ENCODE measurements around the gene FIBCD1. TPM values are rescaled to one million over a fixed set of nuclear protein-coding genes. Genes with fewer than 3 reads are reported as not detected.

Gene FIBCD1
- total RNA-seq, 1 donor: 0.27 TPM

GRCh38 chr9:130985606-130986162 lies 46.6 kb upstream of the FIBCD1 start:
- DNase-seq (ENCODE audit: low read depth): no peak
- no peak for TF ChIP-seq CTCF (IDR thresholded peaks at IDR 0.05; ENCODE audit: insufficient read depth, low read length)
- no peak overlapping the region for H3K4me3 ChIP-seq (ENCODE audit: low read depth, low read length)

DNA sequence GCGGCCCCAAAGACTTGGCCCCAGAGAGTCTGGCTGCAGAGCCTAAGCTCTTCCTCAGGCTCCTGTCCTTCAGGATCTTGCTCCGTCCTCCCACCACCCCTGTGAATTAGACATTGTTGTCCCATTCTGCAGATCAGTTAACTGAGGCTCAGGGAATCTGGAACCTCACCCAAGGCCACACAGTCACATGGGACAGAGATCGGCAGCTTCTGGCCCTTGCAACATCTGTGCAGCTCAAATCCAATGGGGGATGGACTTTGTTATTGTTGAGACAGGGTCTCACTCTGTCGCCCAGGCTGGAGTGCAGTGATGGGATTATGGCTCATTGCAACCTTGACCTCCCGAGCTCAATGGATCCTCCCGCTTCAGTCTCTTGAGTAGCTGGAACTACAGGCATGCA lies 46.0 kb upstream of the FIBCD1 start:
- TF ChIP-seq CTCF (IDR thresholded peaks at IDR 0.05; ENCODE audit: insufficient read depth, low read length): no peak
- no peak for DNase-seq (ENCODE audit: low read depth)
- H3K4me3 ChIP-seq (ENCODE audit: low read depth, low read length): no peak overlapping the region

- no peak for DNase-seq (ENCODE audit: low read depth)
- H3K4me3 ChIP-seq (ENCODE audit: low read depth, low read length): no peak overlapping the region
- TF ChIP-seq CTCF (IDR thresholded peaks at IDR 0.05; ENCODE audit: insufficient read depth, low read length): no peak
Measured at GRCh38 chr9:130984521-130984920, 45.5 kb upstream of the FIBCD1 start.

DNA sequence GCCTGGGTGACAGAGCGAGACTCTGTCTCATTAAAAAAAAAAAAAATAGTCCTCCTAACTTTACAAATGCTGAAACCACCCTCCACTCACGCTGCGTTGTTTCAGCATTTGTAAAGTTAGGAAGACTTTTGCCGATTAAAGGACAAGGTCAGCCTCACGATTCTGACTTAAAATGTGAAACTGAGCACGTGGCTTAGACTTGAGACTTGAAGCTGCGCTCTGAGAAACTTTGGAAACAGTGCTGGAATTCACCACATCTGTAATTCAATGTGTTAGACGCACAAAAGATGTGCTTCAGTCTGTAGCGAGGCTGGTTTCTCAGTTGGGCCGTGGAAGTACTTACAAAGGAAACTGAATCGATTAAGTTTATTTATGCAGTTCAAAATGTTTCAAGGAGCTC lies 44.9 kb upstream of the FIBCD1 start:
- no peak for DNase-seq (ENCODE audit: low read depth)
- TF ChIP-seq CTCF (IDR thresholded peaks at IDR 0.05; ENCODE audit: insufficient read depth, low read length): no peak
- H3K4me3 ChIP-seq (ENCODE audit: low read depth, low read length): no peak overlapping the region

DNA sequence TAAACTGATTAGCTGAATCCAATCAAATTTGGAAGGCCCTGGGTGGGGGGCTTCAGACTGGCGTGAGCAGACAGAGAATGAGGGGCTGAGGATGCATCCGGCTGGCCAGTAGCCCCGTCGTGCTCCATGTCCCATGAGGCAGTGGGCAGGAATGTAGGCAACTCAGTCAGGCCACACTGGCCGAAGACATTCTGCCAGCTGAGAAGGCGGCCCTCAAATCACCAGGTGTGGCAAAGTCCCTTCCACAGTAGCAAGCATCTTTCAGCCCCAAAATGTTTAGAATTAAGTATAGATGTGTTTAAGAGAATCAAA lies 44.3 kb upstream of the FIBCD1 start:
- no peak for TF ChIP-seq CTCF (IDR thresholded peaks at IDR 0.05; ENCODE audit: insufficient read depth, low read length)
- H3K4me3 ChIP-seq (ENCODE audit: low read depth, low read length): no peak overlapping the region
- DNase-seq (ENCODE audit: low read depth): no peak

DNA sequence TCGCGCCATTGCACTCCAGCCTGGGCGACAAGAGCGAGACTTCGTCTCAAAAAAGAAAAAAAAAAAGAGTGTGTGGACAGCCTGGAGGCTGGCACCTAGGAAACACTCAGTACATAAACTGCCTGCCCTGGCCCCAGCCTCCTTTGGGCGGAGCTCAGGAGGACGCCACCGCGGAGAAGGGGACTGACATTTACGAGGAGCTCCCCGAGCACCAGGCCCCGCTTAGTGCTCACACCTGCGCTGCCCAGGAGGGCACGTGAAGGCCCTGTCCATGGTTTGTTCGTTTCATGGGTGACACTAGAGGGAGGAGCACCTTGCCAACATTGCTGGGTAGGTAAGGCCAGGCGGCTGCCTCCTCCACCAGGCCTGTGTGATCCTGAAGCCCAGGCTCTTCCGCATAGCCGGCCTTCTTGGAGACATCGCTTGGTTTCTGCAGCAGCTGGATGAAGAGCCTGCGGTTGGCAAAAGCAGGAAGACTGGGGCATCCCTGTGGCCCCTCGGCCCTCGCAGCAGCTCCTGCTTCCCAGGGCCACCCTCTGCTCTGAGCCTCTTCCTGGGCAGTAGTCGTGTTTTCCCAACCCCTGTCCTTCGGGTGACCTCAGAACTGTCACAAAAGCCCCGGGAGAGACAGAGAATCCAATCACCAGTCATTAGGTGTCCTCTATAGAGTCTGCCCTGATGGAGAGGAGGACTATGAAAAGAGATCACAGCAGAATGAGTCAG lies 43.8 kb upstream of the FIBCD1 start:
- no peak overlapping the region for H3K4me3 ChIP-seq (ENCODE audit: low read depth, low read length)
- DNase-seq (ENCODE audit: low read depth): no peak
- TF ChIP-seq CTCF (IDR thresholded peaks at IDR 0.05; ENCODE audit: insufficient read depth, low read length): no peak

DNA sequence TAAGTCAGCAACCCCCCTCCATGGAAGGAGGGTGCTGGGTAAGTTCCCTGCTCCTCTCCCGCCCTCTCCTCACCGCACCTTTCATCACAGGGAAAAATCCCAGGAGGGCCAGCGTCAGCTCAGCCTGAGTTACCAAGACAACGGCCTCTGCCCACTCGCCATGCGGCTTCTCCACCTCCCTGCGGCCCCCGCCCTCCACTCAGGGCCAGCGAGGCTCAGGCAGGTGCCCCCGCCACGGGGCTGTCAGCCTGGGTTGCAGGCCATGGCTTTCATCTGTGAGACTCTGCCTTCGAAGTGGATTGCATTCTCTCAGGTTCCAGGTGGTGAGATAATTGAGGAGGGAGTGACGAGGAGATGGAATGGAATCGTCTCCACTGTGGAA lies 42.7 kb upstream of the FIBCD1 start:
- no peak overlapping the region for H3K4me3 ChIP-seq (ENCODE audit: low read depth, low read length)
- no peak for TF ChIP-seq CTCF (IDR thresholded peaks at IDR 0.05; ENCODE audit: insufficient read depth, low read length)
- no peak for DNase-seq (ENCODE audit: low read depth)
